A673 (cell line): Measurements from ENCODE around the gene SUSD2. TPM values are rescaled to one million over a fixed set of nuclear protein-coding genes. Genes with fewer than 3 reads are reported as not detected.

ENCODE experiments used
- BruUV-seq: library from RNA; stranded (reverse); fragments of 400-500 nt; replicated peaks from 2 replicates; lab custom pipeline; 2021; lab: Mats Ljungman, UMichigan
- CTCF ChIA-PET: fragments of 300-600 bp; sonication (Branson Sonifier 250); formaldehyde crosslinking; loops from one replicate; lab custom pipeline; 2022; ENCODE audit warnings: antibody characterized with exemption; lab: Charles Lee
- POLR2A ChIA-PET: fragments of 300-600 bp; sonication (Branson Sonifier 250); formaldehyde crosslinking; loops from one replicate; lab custom pipeline; 2022; ENCODE audit warnings: antibody characterized with exemption; ENCODE audit not compliant: low non-redundant PET; lab: Charles Lee
- DNase-seq: peaks from one replicate; pipeline ENCODE4 v3.0.0-alpha.2; 2015; ENCODE audit warnings: low spot score
- H3K27ac ChIP-seq: fragments of 200-600 bp; sonication (generic); 2 replicates; pipeline ENCODE4 v1.5.1; 2016; ENCODE audit warnings: mixed run types, low read depth, mild to moderate bottlenecking, mixed read lengths, antibody characterized with exemption, low read length; ENCODE audit not compliant: poor library complexity, severe bottlenecking
- H3K27me3 ChIP-seq: fragments of 200-600 bp; sonication (generic); replicated peaks from 2 replicates; pipeline ENCODE4 v1.6.1; 2017; ENCODE audit warnings: mixed run types, low read depth, mild to moderate bottlenecking, mixed read lengths, antibody characterized with exemption, low read length; ENCODE audit not compliant: insufficient read depth, poor library complexity
- H3K36me3 ChIP-seq: fragments of 200-600 bp; sonication (generic); 2 replicates; pipeline ENCODE4 v1.6.1; 2016; ENCODE audit warnings: mixed run types, mild to moderate bottlenecking, mixed read lengths, antibody characterized with exemption, low read length; ENCODE audit not compliant: insufficient read depth, poor library complexity, severe bottlenecking
- H3K4me1 ChIP-seq: fragments of 200-600 bp; sonication (generic); 2 replicates; pipeline ENCODE4 v1.6.1; 2017; ENCODE audit warnings: mixed run types, mild to moderate bottlenecking, mixed read lengths, antibody characterized with exemption, low read length; ENCODE audit not compliant: insufficient read depth, poor library complexity, severe bottlenecking
- H3K4me3 ChIP-seq: fragments of 200-600 bp; sonication (generic); 2 replicates; pipeline ENCODE4 v1.5.1; 2016; ENCODE audit warnings: low read depth, mixed run types, mild to moderate bottlenecking, mixed read lengths, low read length; ENCODE audit not compliant: poor library complexity, severe bottlenecking
- H3K9me3 ChIP-seq: fragments of 200-600 bp; sonication (generic); 2 replicates; pipeline ENCODE4 v1.6.1; 2016; ENCODE audit warnings: mixed run types, low read depth, mild to moderate bottlenecking, mixed read lengths, antibody characterized with exemption, low read length; ENCODE audit not compliant: poor library complexity, severe bottlenecking
- EZH2 ChIP-seq: fragments of 200-600 bp; sonication (generic); IDR thresholded peaks from 2 replicates; pipeline ENCODE4 v1.6.1; 2017; ENCODE audit warnings: borderline replicate concordance, low read depth, mild to moderate bottlenecking, mixed read lengths, antibody characterized with exemption, low read length; ENCODE audit not compliant: poor library complexity, severe bottlenecking
- intact Hi-C: fragments of 100-400 bp; cut with micrococcal nuclease; formaldehyde crosslinking; loops from one replicate; pipeline ENCODE4 v1.10.0; 2022; ENCODE audit not compliant: unreplicated experiment
- total RNA-seq: library from RNA; stranded (reverse); gene quantifications from 2 replicates; pipeline ENCODE4 v1.2.3, GENCODE V29; 2021
- TF ChIP-seq, protein P1 (sequence below): fragments of 300-800, 200-600 bp; sonication (generic); conservative IDR thresholded peaks from 2 replicates; pipeline ENCODE4 v1.5.1; 2017; ENCODE audit warnings: low read depth, mild to moderate bottlenecking, antibody characterized with exemption, low read length, moderate library complexity, mixed read lengths

Gene SUSD2
- total RNA-seq, 1 experiment from 2014 or later, result 1.3 TPM

DNA sequence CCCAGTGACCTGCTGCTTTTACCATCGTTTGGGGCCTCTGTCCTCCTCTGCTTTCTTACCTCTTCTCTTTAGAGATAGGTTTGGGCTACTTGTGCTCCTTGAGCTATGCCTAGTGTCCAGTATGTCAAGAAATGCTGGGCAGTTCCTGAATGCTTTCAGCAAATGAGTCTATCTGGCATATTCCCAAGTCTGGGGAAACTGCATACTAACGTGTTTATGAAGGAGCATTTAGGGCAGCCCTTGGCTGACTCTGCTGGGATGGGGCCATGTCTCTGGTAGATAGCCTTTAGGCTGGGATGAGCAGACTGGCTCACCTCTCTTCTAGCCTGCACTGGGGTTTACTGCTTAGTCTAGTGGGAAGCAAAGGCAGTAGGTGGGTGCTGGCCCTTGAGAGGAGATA is 43.7 kb upstream of the SUSD2 start:
- Histone ChIP-seq H3K36me3 (peaks cover 3% of the 10 kb centered on the region), H3K9me3 (no peaks in the 10 kb centered on the region), H3K4me3 (no peak overlapping the region), H3K4me1 (no peaks in the 10 kb centered on the region), H3K27ac (no peak overlapping the region), H3K27me3 (no peaks in the 10 kb centered on the region)
- intact Hi-C loops, result no loop called here
- ChIA-PET CTCF (no interaction called here), POLR2A (no interaction called here)
- no peak for DNase-seq
- no TSS peak for BruUV-seq
- TF ChIP-seq, protein P1, sequence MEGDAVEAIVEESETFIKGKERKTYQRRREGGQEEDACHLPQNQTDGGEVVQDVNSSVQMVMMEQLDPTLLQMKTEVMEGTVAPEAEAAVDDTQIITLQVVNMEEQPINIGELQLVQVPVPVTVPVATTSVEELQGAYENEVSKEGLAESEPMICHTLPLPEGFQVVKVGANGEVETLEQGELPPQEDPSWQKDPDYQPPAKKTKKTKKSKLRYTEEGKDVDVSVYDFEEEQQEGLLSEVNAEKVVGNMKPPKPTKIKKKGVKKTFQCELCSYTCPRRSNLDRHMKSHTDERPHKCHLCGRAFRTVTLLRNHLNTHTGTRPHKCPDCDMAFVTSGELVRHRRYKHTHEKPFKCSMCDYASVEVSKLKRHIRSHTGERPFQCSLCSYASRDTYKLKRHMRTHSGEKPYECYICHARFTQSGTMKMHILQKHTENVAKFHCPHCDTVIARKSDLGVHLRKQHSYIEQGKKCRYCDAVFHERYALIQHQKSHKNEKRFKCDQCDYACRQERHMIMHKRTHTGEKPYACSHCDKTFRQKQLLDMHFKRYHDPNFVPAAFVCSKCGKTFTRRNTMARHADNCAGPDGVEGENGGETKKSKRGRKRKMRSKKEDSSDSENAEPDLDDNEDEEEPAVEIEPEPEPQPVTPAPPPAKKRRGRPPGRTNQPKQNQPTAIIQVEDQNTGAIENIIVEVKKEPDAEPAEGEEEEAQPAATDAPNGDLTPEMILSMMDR, result no peak
- TF ChIP-seq EZH2, result no peak

DNA sequence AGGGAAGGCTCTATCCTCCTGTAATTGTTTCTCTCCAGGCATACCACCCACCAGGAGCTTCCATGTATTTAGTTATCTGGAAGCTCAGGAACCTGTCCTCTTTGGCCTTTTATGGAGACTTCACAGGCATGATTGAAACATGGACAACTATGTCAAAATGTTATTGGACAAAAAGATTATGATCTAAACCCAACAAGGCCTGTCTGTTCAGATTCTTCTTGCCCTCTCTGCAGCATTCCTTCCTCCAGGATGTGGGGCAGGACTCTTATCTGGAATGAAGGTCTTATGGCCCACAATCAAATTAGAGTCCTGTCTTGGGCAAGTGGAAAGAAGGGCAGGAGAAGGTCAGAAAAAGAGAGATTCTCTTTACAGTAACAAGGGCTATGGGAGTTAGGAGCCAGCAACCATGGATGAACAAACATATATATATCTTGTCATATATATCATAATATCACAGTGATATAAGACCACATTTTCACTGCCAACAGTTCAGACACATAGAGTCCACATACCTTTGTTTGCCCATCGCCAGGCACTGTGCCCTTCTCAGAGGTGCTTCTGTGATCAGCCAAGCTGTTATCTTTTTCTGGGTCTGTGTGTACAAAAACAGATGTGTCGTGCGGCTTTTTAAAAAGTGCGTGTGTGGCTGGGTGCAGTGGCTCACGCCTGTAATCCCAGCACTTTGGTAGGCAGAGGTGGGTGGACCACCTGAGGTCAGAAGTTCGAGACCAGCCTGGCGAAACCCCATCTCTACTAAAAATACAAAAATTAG is 42.5 kb upstream of the SUSD2 start:
- Histone ChIP-seq H3K4me1 (no peaks in the 10 kb centered on the region), H3K27me3 (no peaks in the 10 kb centered on the region), H3K4me3 (no peak overlapping the region), H3K27ac (no peak overlapping the region), H3K36me3 (peaks cover 3% of the 10 kb centered on the region), H3K9me3 (no peaks in the 10 kb centered on the region)
- intact Hi-C loops, result no loop called here
- no peak for TF ChIP-seq EZH2
- TF ChIP-seq, protein P1, result no peak
- ChIA-PET CTCF (no interaction called here), POLR2A (no interaction called here)
- no TSS peak for BruUV-seq
- no peak for DNase-seq

DNA sequence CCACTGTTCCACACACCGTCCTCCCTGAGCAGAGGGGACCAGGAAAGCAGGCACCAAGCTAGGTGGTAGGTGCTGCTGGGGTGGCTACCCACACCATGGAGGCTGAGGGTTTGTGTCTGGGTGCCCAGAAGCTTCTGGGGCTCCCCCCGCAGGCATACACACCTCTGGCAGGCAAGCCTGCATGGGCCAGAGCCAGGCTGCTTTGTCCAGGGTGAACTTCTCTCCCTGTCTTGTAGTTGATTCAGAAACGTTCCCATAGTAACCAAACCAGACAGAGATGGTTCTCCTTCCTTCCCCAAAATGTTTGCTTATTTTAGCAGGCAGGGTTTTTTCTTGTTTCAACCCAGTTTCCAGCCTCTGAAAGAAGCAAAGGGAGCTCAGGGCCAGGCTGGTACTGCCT is 40.9 kb upstream of the SUSD2 start:
- intact Hi-C loops, result no loop called here
- no TSS peak for BruUV-seq
- POLR2A ChIA-PET, result no interaction called here
- CTCF ChIA-PET, result no interaction called here
- Histone ChIP-seq H3K27ac (no peak overlapping the region), H3K27me3 (no peaks in the 10 kb centered on the region), H3K36me3 (peaks cover 3% of the 10 kb centered on the region), H3K9me3 (no peaks in the 10 kb centered on the region), H3K4me3 (no peak overlapping the region), H3K4me1 (no peaks in the 10 kb centered on the region)
- no peak for DNase-seq
- no peak for TF ChIP-seq EZH2
- TF ChIP-seq, protein P1, result no peak
